H9 (cell line): ENCODE results near the gene RILP. TPM values are rescaled to one million over a fixed set of nuclear protein-coding genes. Genes with fewer than 3 reads are reported as not detected.

Source experiments
- DNase-seq: peaks from one replicate; pipeline ENCODE4 v3.0.0-alpha.2; 2017
- H2AFZ ChIP-seq: one replicate; pipeline ENCODE4 v1.6.1; 2013; ENCODE audit warnings: mild to moderate bottlenecking, low read length, control low read depth, moderate library complexity
- H2AK5ac ChIP-seq: 2 replicates; pipeline ENCODE4 v1.6.1; 2013; ENCODE audit warnings: low read length, control low read depth, mixed read lengths; ENCODE audit not compliant: insufficient read length
- H2BK120ac ChIP-seq: one replicate; pipeline ENCODE4 v1.6.1; 2013; ENCODE audit warnings: low read depth, mild to moderate bottlenecking, low read length, control low read depth, inconsistent platforms; ENCODE audit not compliant: poor library complexity, severe bottlenecking
- H2BK12ac ChIP-seq: 2 replicates; pipeline ENCODE4 v1.6.1; 2013; ENCODE audit warnings: low read length, control low read depth, mixed read lengths, low read depth; ENCODE audit not compliant: insufficient read length
- H2BK15ac ChIP-seq: 2 replicates; pipeline ENCODE4 v1.6.1; 2013; ENCODE audit warnings: low read depth, low read length, control low read depth
- H2BK20ac ChIP-seq: one replicate; pipeline ENCODE4 v1.6.1; 2013; ENCODE audit warnings: low read depth, mild to moderate bottlenecking, low read length, control low read depth, inconsistent platforms; ENCODE audit not compliant: poor library complexity, severe bottlenecking
- H2BK5ac ChIP-seq: 2 replicates; pipeline ENCODE4 v1.6.1; 2013; ENCODE audit warnings: low read length, control low read depth, mixed read lengths; ENCODE audit not compliant: insufficient read length
- H3K14ac ChIP-seq: 2 replicates; pipeline ENCODE4 v1.6.1; 2013; ENCODE audit warnings: low read length, control low read depth; ENCODE audit not compliant: insufficient read depth
- H3K18ac ChIP-seq: 2 replicates; pipeline ENCODE4 v1.6.1; 2013; ENCODE audit warnings: low read depth, mild to moderate bottlenecking, mixed read lengths, low read length, control low read depth; ENCODE audit not compliant: insufficient read length
- H3K23ac ChIP-seq: 2 replicates; pipeline ENCODE4 v1.6.1; 2013; ENCODE audit warnings: low read length, control low read depth, mixed read lengths, low read depth; ENCODE audit not compliant: insufficient read length
- H3K23me2 ChIP-seq: 2 replicates; pipeline ENCODE4 v1.6.1; 2013; ENCODE audit warnings: low read depth, mild to moderate bottlenecking, mixed read lengths, low read length, control low read depth; ENCODE audit not compliant: insufficient read length, poor library complexity, severe bottlenecking
- H3K27ac ChIP-seq: 2 replicates; pipeline ENCODE4 v1.5.1; 2013; ENCODE audit warnings: low read length, control low read depth, mixed read lengths, low read depth; ENCODE audit not compliant: insufficient read length
- H3K27me3 ChIP-seq: 2 replicates; pipeline ENCODE4 v1.6.1; 2013; ENCODE audit warnings: low read length, control low read depth, inconsistent platforms; ENCODE audit not compliant: insufficient read depth
- H3K4ac ChIP-seq: 2 replicates; pipeline ENCODE4 v1.6.1; 2013; ENCODE audit warnings: low read depth, mild to moderate bottlenecking, control low read depth, inconsistent platforms, low read length, moderate library complexity
- H3K4me1 ChIP-seq: 2 replicates; pipeline ENCODE4 v1.6.1; 2013; ENCODE audit warnings: low read length, control low read depth, inconsistent platforms; ENCODE audit not compliant: insufficient read depth
- H3K4me2 ChIP-seq: 2 replicates; pipeline ENCODE4 v1.6.1; 2013; ENCODE audit warnings: low read length, control low read depth, mixed read lengths; ENCODE audit not compliant: insufficient read length, insufficient read depth
- H3K56ac ChIP-seq: 2 replicates; pipeline ENCODE4 v1.6.1; 2013; ENCODE audit warnings: low read depth, mild to moderate bottlenecking, mixed read lengths, low read length, control low read depth; ENCODE audit not compliant: insufficient read length
- H3K79me1 ChIP-seq: 2 replicates; pipeline ENCODE4 v1.6.1; 2013; ENCODE audit warnings: low read depth, mild to moderate bottlenecking, moderate library complexity, low read length, control low read depth, inconsistent platforms; ENCODE audit not compliant: insufficient read depth, poor library complexity, severe bottlenecking
- H3K79me2 ChIP-seq: 2 replicates; pipeline ENCODE4 v1.6.1; 2013; ENCODE audit warnings: low read length, control low read depth, inconsistent platforms; ENCODE audit not compliant: insufficient read depth
- H3K9ac ChIP-seq: 2 replicates; pipeline ENCODE4 v1.6.1; 2013; ENCODE audit warnings: low read length, control low read depth, mixed read lengths; ENCODE audit not compliant: insufficient read length; ENCODE audit errors: extremely low read depth
- H3K9me3 ChIP-seq: one replicate; pipeline ENCODE4 v1.6.1; 2013; ENCODE audit warnings: low read depth, low read length, inconsistent platforms; ENCODE audit not compliant: control insufficient read depth
- H3T11ph ChIP-seq: one replicate; pipeline ENCODE4 v1.6.1; 2013; ENCODE audit warnings: mild to moderate bottlenecking, low read length, control low read depth, inconsistent platforms
- H4K20me1 ChIP-seq: one replicate; pipeline ENCODE4 v1.6.1; 2013; ENCODE audit not compliant: control insufficient read depth, insufficient read length, insufficient read depth
- H4K5ac ChIP-seq: 2 replicates; pipeline ENCODE4 v1.6.1; 2013; ENCODE audit warnings: low read depth, mild to moderate bottlenecking, mixed read lengths, low read length, control low read depth; ENCODE audit not compliant: insufficient read length
- H4K8ac ChIP-seq: replicated peaks from 2 replicates; pipeline ENCODE4 v1.6.1; 2013; ENCODE audit warnings: low read length, control low read depth, mixed read lengths, low read depth; ENCODE audit not compliant: insufficient read length
- H4K91ac ChIP-seq: 2 replicates; pipeline ENCODE4 v1.6.1; 2013; ENCODE audit warnings: low read depth, mild to moderate bottlenecking, moderate library complexity, mixed read lengths, low read length, control low read depth; ENCODE audit not compliant: insufficient read length
- H3K27ac Mint-ChIP-seq, 3 experiments: 2 replicates in 2 of 3; 3 replicates in 1 of 3; pipeline ENCODE4 v1.8.0; 2020 to 2021; ENCODE audit warnings: mixed read lengths in 3 of 3, mild to moderate bottlenecking in 1 of 3, moderate library complexity in 1 of 3
- H3K27me3 Mint-ChIP-seq: 2 replicates; pipeline ENCODE4 v1.8.0; 2021; ENCODE audit warnings: low read depth, mild to moderate bottlenecking, moderate library complexity, mixed read lengths
- H3K36me3 Mint-ChIP-seq, 3 experiments: 2 replicates in 2 of 3; 3 replicates in 1 of 3; pipeline ENCODE4 v1.8.0; 2020 to 2021; ENCODE audit warnings: low read depth in 3 of 3, mixed read lengths in 3 of 3; ENCODE audit not compliant: insufficient read depth in 1 of 3
- H3K4me1 Mint-ChIP-seq, 2 experiments: 2 replicates each; pipeline ENCODE4 v1.8.0; 2020; ENCODE audit warnings: mixed read lengths in 2 of 2
- H3K4me3 Mint-ChIP-seq, 2 experiments: 2 replicates in 1 of 2; 3 replicates in 1 of 2; pipeline ENCODE4 v1.8.0; 2020 to 2021; ENCODE audit warnings: mild to moderate bottlenecking in 2 of 2, mixed read lengths in 2 of 2, moderate library complexity in 1 of 2
- H3K9me3 Mint-ChIP-seq, 2 experiments: 2 replicates in 1 of 2; 3 replicates in 1 of 2; pipeline ENCODE4 v1.8.0; 2020; ENCODE audit warnings: mild to moderate bottlenecking in 2 of 2, mixed read lengths in 2 of 2, moderate library complexity in 1 of 2
- CTCF ChIP-seq: fragments of 200-600 bp; sonication (generic); conservative IDR thresholded peaks from 3 replicates; pipeline ENCODE4 v1.8.0; 2021; ENCODE audit warnings: antibody characterized with exemption, mild to moderate bottlenecking
- WGBS: extraction: QIAGEN DNeasy Blood & Tissue Kit; methylation state at CpG from one replicate; pipeline ENCODE4 v1.1.7; 2013; ENCODE audit warnings: missing lambda C conversion rate, low lambda C conversion rate, mixed read lengths; ENCODE audit not compliant: insufficient read length; ENCODE audit errors: extremely low coverage; 5-methylcytosine and 5-hydroxymethylcytosine counted together
- total RNA-seq: library from RNA; stranded (reverse); gene quantifications from 2 replicates; pipeline ENCODE4 v1.2.1, GENCODE V29; 2021

Gene RILP
- total RNA-seq, 1 experiment from 2014 or later, result 5.4 TPM

- no peak for TF ChIP-seq CTCF
- Histone ChIP-seq H4K5ac (no peak overlapping the region), H2BK5ac (no peak overlapping the region), H3K4me1 (no peaks in the 10 kb centered on the region), H3K27ac (no peak overlapping the region), H3K18ac (no peak overlapping the region), H2AK5ac (no peak overlapping the region), H3K79me2 (no peaks in the 10 kb centered on the region; the same call in 1 of the 2 replicates), H3K56ac (no peak overlapping the region), H3K79me1 (no peaks in the 10 kb centered on the region), H3K4me2 (no peak overlapping the region), H4K20me1 (no peaks in the 10 kb centered on the region), H2BK15ac (no peak overlapping the region), H3K23ac (no peak overlapping the region), H2AFZ (no peak overlapping the region), H2BK12ac (no peak overlapping the region), H3K23me2 (no peaks in the 10 kb centered on the region), H3K9ac (no peak overlapping the region), H2BK20ac (no peak overlapping the region), H4K8ac (no peak overlapping the region), H3K14ac (no peak overlapping the region), H2BK120ac (no peak overlapping the region), H4K91ac (no peak overlapping the region), H3K9me3 (no peaks in the 10 kb centered on the region), H3K27me3 (no peaks in the 10 kb centered on the region), H3T11ph (no peak overlapping the region), H3K4ac (no peak overlapping the region)
- H3K27me3 Mint-ChIP-seq, result no peaks in the 10 kb centered on the region
- H3K9me3 Mint-ChIP-seq, result no peaks in the 10 kb centered on the region
- H3K27ac Mint-ChIP-seq, result no peak overlapping the region
- WGBS, result no CpG with 5 or more reads among the region's 9 CpGs
- peaks cover 77 to 98% (median 93%) of the 10 kb centered on the region in 3 experiments for H3K36me3 Mint-ChIP-seq
- no peak overlapping the region; a peak in 1 of 5 replicates for H3K4me3 Mint-ChIP-seq
- no peaks in the 10 kb centered on the region for H3K4me1 Mint-ChIP-seq
- no peak for DNase-seq
These were observed 8.4 kb upstream of the RILP start for GRCh38 chr17:1658100-1658499.
